Transverse colon (tissue), 4 donors: ENCODE data around the gene S100A9.
"Not testable (repeated sequence)": the region's sequence is repeated elsewhere in the genome, so short reads cannot be mapped to it uniquely, and the experiment has no call there.

Source experiments
- POLR2A ChIP-seq: fragments of 450-650 bp; IDR thresholded peaks from one replicate; pipeline ENCODE4 v1.6.1; 2016; ENCODE audit warnings: antibody characterized with exemption, mild to moderate bottlenecking, moderate library complexity
- POLR2AphosphoS5 ChIP-seq, 3 donors: sonication (generic); formaldehyde crosslinking; IDR thresholded peaks; one replicate each; pipeline ENCODE4 v1.6.1; 2016; ENCODE audit warnings: antibody characterized with exemption in 3 of 3
- TF ChIP-seq, protein P1 (sequence below), 5 experiments: fragments of 200-600 bp in 3 of 5; fragments of 450-650 bp in 2 of 5; sonication (generic) in 3 of 5; IDR thresholded peaks; 1 replicate in 2 of 5; 2 replicates in 3 of 5; pipeline ENCODE4 v1.5.1; 2016 to 2017; ENCODE audit warnings: antibody characterized with exemption in 5 of 5, inconsistent platforms in 3 of 5, mild to moderate bottlenecking in 2 of 5, moderate library complexity in 1 of 5

DNA sequence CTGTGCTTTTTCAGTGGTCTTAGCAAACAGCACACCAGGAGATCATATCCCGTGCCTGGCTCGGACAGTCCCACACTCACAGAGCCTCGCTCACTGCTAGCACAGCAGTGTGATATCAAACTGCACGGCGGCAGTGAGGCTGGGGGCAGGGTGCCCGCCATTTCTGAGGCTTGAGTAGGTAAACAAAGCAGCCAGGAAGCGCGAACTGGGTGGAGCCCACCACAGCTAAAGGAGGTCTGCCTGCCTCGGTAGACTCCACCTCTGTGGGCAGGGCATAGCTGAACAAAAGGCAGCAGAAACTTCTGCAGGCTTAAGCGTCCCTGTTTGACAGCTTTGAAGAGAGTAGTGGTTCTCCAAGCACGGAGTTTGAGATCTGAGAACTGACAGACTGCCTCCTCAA, 49.6 kb downstream of the S100A9 start:
- TF ChIP-seq, protein P1, sequence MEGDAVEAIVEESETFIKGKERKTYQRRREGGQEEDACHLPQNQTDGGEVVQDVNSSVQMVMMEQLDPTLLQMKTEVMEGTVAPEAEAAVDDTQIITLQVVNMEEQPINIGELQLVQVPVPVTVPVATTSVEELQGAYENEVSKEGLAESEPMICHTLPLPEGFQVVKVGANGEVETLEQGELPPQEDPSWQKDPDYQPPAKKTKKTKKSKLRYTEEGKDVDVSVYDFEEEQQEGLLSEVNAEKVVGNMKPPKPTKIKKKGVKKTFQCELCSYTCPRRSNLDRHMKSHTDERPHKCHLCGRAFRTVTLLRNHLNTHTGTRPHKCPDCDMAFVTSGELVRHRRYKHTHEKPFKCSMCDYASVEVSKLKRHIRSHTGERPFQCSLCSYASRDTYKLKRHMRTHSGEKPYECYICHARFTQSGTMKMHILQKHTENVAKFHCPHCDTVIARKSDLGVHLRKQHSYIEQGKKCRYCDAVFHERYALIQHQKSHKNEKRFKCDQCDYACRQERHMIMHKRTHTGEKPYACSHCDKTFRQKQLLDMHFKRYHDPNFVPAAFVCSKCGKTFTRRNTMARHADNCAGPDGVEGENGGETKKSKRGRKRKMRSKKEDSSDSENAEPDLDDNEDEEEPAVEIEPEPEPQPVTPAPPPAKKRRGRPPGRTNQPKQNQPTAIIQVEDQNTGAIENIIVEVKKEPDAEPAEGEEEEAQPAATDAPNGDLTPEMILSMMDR (IDR thresholded peaks at IDR 0.05): not testable (repeated sequence)
- TF ChIP-seq POLR2A; POLR2AphosphoS5 (IDR thresholded peaks at IDR 0.05): not testable (repeated sequence)
